SU-DHL-6 (cell line): ENCODE data around the gene ZC3H14.

Source experiments
- CTCF ChIP-seq: fragments of 200-600 bp; sonication (generic); IDR thresholded peaks from one replicate; pipeline ENCODE4 v1.5.1; 2017; ENCODE audit warnings: antibody characterized with exemption, mild to moderate bottlenecking, low read length, moderate library complexity; ENCODE audit not compliant: insufficient read depth, poor library complexity, severe bottlenecking
- EZH2phosphoT487 ChIP-seq: fragments of 200-600 bp; sonication (generic), shearing (Covaris generic); conservative IDR thresholded peaks from 2 replicates; pipeline ENCODE4 v1.6.1; 2018; ENCODE audit warnings: mild to moderate bottlenecking, antibody characterized with exemption, low read length, moderate library complexity, mixed read lengths

GRCh38 chr14:88597038-88597437 is 34.2 kb downstream of the ZC3H14 start:
- TF ChIP-seq CTCF, result no peak
- no peak for TF ChIP-seq EZH2phosphoT487
